Hepatocyte (in vitro differentiated cells): ENCODE measurements around the gene SLC34A2. TPM values are rescaled to one million over a fixed set of nuclear protein-coding genes. Genes with fewer than 3 reads are reported as not detected.

Experiments used
- DNase-seq: peaks from one replicate; pipeline ENCODE4 v3.0.0-alpha.2; 2016; ENCODE audit warnings: low spot score
- H2AFZ ChIP-seq: fragments of 200-600 bp; sonication (generic); 2 replicates; pipeline ENCODE4 v1.6.0; 2016; ENCODE audit warnings: antibody characterized with exemption, mild to moderate bottlenecking
- H3K27ac ChIP-seq: fragments of 200-600 bp; sonication (generic); 2 replicates; pipeline ENCODE4 v1.5.1; 2016; ENCODE audit warnings: mild to moderate bottlenecking
- H3K27me3 ChIP-seq: fragments of 200-600 bp; sonication (generic); 2 replicates; pipeline ENCODE4 v1.6.1; 2016
- H3K36me3 ChIP-seq: fragments of 200-600 bp; sonication (generic); replicated peaks from 2 replicates; pipeline ENCODE4 v1.5.1; 2016; ENCODE audit warnings: low read depth; ENCODE audit not compliant: insufficient read depth
- H3K4me1 ChIP-seq: fragments of 200-600 bp; sonication (generic); 2 replicates; pipeline ENCODE4 v1.5.1; 2016; ENCODE audit warnings: mild to moderate bottlenecking, moderate library complexity; ENCODE audit not compliant: insufficient read depth
- H3K4me2 ChIP-seq: fragments of 200-600 bp; sonication (generic); 2 replicates; pipeline ENCODE4 v1.6.0; 2016
- H3K4me3 ChIP-seq: fragments of 200-600 bp; sonication (generic); 2 replicates; pipeline ENCODE4 v1.5.1; 2016; ENCODE audit warnings: mild to moderate bottlenecking
- H3K79me2 ChIP-seq: fragments of 200-600 bp; sonication (generic); 2 replicates; pipeline ENCODE4 v1.6.0; 2017; ENCODE audit warnings: mild to moderate bottlenecking
- H3K9me2 ChIP-seq: fragments of 200-600 bp; sonication (generic); replicated peaks from 2 replicates; pipeline ENCODE4 v1.6.0; 2017; ENCODE audit warnings: mild to moderate bottlenecking; ENCODE audit not compliant: insufficient read depth
- H3K9me3 ChIP-seq: fragments of 200-600 bp; sonication (generic); 2 replicates; pipeline ENCODE4 v1.5.1; 2016; ENCODE audit warnings: low read depth, mild to moderate bottlenecking
- H4K20me1 ChIP-seq: fragments of 200-600 bp; sonication (generic); 2 replicates; pipeline ENCODE4 v1.6.0; 2016; ENCODE audit warnings: mild to moderate bottlenecking; ENCODE audit not compliant: insufficient read depth, poor library complexity, severe bottlenecking
- CTCF ChIP-seq: fragments of 200-600 bp; sonication (generic); IDR thresholded peaks from 2 replicates; pipeline ENCODE4 v1.5.1; 2016; ENCODE audit warnings: antibody characterized with exemption, mild to moderate bottlenecking; ENCODE audit not compliant: poor library complexity
- EZH2 ChIP-seq: fragments of 200-600 bp; sonication (generic); IDR thresholded peaks from 2 replicates; pipeline ENCODE4 v1.6.1; 2016; ENCODE audit warnings: antibody characterized with exemption, mild to moderate bottlenecking, borderline replicate concordance
- EZH2phosphoT487 ChIP-seq: fragments of 200-600 bp; sonication (generic); IDR thresholded peaks from one replicate; pipeline ENCODE4 v1.6.1; 2018; ENCODE audit warnings: antibody characterized with exemption, mild to moderate bottlenecking, low read depth, moderate library complexity; ENCODE audit not compliant: unreplicated experiment, severe bottlenecking
- WGBS: methylation state at CpG from one replicate; pipeline ENCODE4 v1.1.6; 2016; ENCODE audit warnings: low lambda C conversion rate; ENCODE audit errors: missing lambda C conversion rate; 5-methylcytosine and 5-hydroxymethylcytosine counted together
- polyA plus RNA-seq: library from polyadenylated mRNA; unstranded; fragments of >200 nt; fragmentation: Nextera tagmentation; extraction: Ambion mirVana; gene quantifications from 2 replicates; pipeline ENCODE4 v1.2.1, GENCODE V29; 2016
- total RNA-seq: library from RNA; depleted of rRNA; stranded (reverse); fragments of >200 nt; gene quantifications from 2 replicates; pipeline ENCODE4 v1.2.3, GENCODE V29; 2014

The SLC34A2 gene
- total and polyA plus RNA-seq, 2 experiments from 2014 or later: 11.1 to 21.2 TPM

GRCh38 chr4:25635501-25635900 is 20.1 kb upstream of the SLC34A2 start:
- 74% methylated on average over 4 of the region's 4 CpGs for WGBS
- H2AFZ ChIP-seq: no peak overlapping the region
- H3K9me3 ChIP-seq: no peaks in the 10 kb centered on the region
- H3K36me3 ChIP-seq: no peaks in the 10 kb centered on the region
- no peaks in the 10 kb centered on the region for H3K27me3 ChIP-seq
- H3K9me2 ChIP-seq: no peaks in the 10 kb centered on the region
- TF ChIP-seq CTCF: no peak
- TF ChIP-seq EZH2: no peak
- no peaks in the 10 kb centered on the region for H3K4me1 ChIP-seq
- DNase-seq: no peak
- no peaks in the 10 kb centered on the region for H4K20me1 ChIP-seq
- no peak overlapping the region for H3K4me2 ChIP-seq
- H3K4me3 ChIP-seq: no peak overlapping the region
- H3K27ac ChIP-seq: no peak overlapping the region
- H3K79me2 ChIP-seq: no peaks in the 10 kb centered on the region

GRCh38 chr4:25637581-25638220 is 17.9 kb upstream of the SLC34A2 start:
- Histone ChIP-seq H3K79me2 (no peaks in the 10 kb centered on the region), H4K20me1 (no peaks in the 10 kb centered on the region), H3K9me2 (no peaks in the 10 kb centered on the region), H3K36me3 (no peaks in the 10 kb centered on the region), H3K9me3 (no peaks in the 10 kb centered on the region), H3K4me1 (no peaks in the 10 kb centered on the region), H3K27me3 (no peaks in the 10 kb centered on the region), H2AFZ (no peak overlapping the region), H3K4me3 (no peak overlapping the region), H3K4me2 (no peak overlapping the region), H3K27ac (no peak overlapping the region)
- no peak for TF ChIP-seq EZH2
- no peak for TF ChIP-seq CTCF
- TF ChIP-seq EZH2phosphoT487: no peak
- DNase-seq: no peak
- WGBS: 86% methylated on average over 10 of the region's 10 CpGs

GRCh38 chr4:25638221-25638601 is 17.4 kb upstream of the SLC34A2 start:
- Histone ChIP-seq H3K27ac (no peak overlapping the region), H3K4me1 (no peaks in the 10 kb centered on the region), H2AFZ (no peak overlapping the region), H3K36me3 (no peaks in the 10 kb centered on the region), H3K79me2 (no peaks in the 10 kb centered on the region), H4K20me1 (no peaks in the 10 kb centered on the region), H3K27me3 (no peaks in the 10 kb centered on the region), H3K4me2 (no peak overlapping the region), H3K9me2 (no peaks in the 10 kb centered on the region), H3K9me3 (no peaks in the 10 kb centered on the region), H3K4me3 (no peak overlapping the region)
- 95% methylated on average over 4 of the region's 4 CpGs for WGBS
- TF ChIP-seq EZH2 (no peak), CTCF (no peak), EZH2phosphoT487 (no peak)
- DNase-seq: no peak
